Caki2 (cell line): ENCODE data around the gene CRYL1. TPM values are rescaled to one million over a fixed set of nuclear protein-coding genes. Genes with fewer than 3 reads are reported as not detected.

Source experiments
- DNase-seq: peaks from one replicate; pipeline ENCODE4 v3.0.0-alpha.2; 2015; ENCODE audit warnings: low read depth
- in situ Hi-C: cut with HindIII; loops from 2 replicates; pipeline ENCODE4 v1.10.0; 2016; ENCODE audit warnings: low sequenced_read_pairs, low pct_unique_long_range_greater_than_20kb, mixed read lengths
- total RNA-seq: library from RNA; depleted of rRNA; stranded (reverse); fragments of >200 nt; shearing (Covaris generic); gene quantifications from 2 replicates; pipeline ENCODE4 v1.2.3, GENCODE V29; 2014; ENCODE audit warnings: low replicate concordance

CRYL1 gene
- total RNA-seq, 1 experiment from 2014 or later, result 42.9 TPM

- in situ Hi-C loops, result no loop called here
- DNase-seq, result no peak
Observed at GRCh38 chr13:20415694-20416107, 110.0 kb downstream of the CRYL1 start.

- DNase-seq, result no peak
- in situ Hi-C loops, result no loop called here
Observed at GRCh38 chr13:20415306-20415679, 110.4 kb downstream of the CRYL1 start.

GRCh38 chr13:20414546-20415305 is 110.9 kb downstream of the CRYL1 start:
- no peak for DNase-seq
- in situ Hi-C loops, result no loop called here

- no peak for DNase-seq
- in situ Hi-C loops, result no loop called here
Observed at GRCh38 chr13:20412691-20413355, 112.8 kb downstream of the CRYL1 start.

- DNase-seq, result no peak
- in situ Hi-C loops, result no loop called here
Observed at GRCh38 chr13:20411638-20412342, 113.9 kb downstream of the CRYL1 start.

- DNase-seq, result no peak
- in situ Hi-C loops, result no loop called here
Observed at GRCh38 chr13:20410726-20411125, 114.9 kb downstream of the CRYL1 start.

GRCh38 chr13:20408181-20408580 is 117.5 kb downstream of the CRYL1 start:
- DNase-seq, result no peak
- in situ Hi-C loops, result no loop called here

GRCh38 chr13:20407759-20408158 is 117.9 kb downstream of the CRYL1 start:
- DNase-seq, result no peak
- in situ Hi-C loops, result no loop called here

GRCh38 chr13:20405691-20406090 is 120.0 kb downstream of the CRYL1 start:
- in situ Hi-C loops, result no loop called here
- DNase-seq, result no peak

- in situ Hi-C loops, result no loop called here
- DNase-seq, result no peak
Observed at GRCh38 chr13:20404488-20405222, 121.0 kb downstream of the CRYL1 start.

GRCh38 chr13:20403826-20404225 is 121.8 kb downstream of the CRYL1 start:
- in situ Hi-C loops, result no loop called here

GRCh38 chr13:20402881-20403280 is 122.8 kb downstream of the CRYL1 start:
- DNase-seq, result no peak
- in situ Hi-C loops, result no loop called here

More at GRCh38 chr13:20403826-20404225, 121.8 kb downstream of the CRYL1 start:
- DNase-seq, result no peak

GRCh38 chr13:20401931-20402856 is 123.5 kb downstream of the CRYL1 start:
- in situ Hi-C loops, result no loop called here
- no peak for DNase-seq

GRCh38 chr13:20401531-20401930 is 124.1 kb downstream of the CRYL1 start:
- DNase-seq, result no peak
- in situ Hi-C loops, result no loop called here

GRCh38 chr13:20400774-20401173 is 124.9 kb downstream of the CRYL1 start:
- DNase-seq, result no peak
- in situ Hi-C loops, result no loop called here

GRCh38 chr13:20399961-20400360 is 125.7 kb downstream of the CRYL1 start:
- in situ Hi-C loops, result no loop called here
- no peak for DNase-seq

- in situ Hi-C loops, result no loop called here
- DNase-seq, result no peak
Observed at GRCh38 chr13:20399515-20399914, 126.1 kb downstream of the CRYL1 start.

GRCh38 chr13:20398459-20398858 is 127.2 kb downstream of the CRYL1 start:
- DNase-seq, result no peak
- in situ Hi-C loops, result no loop called here
